Measurements from ENCODE around the gene MYZAP.

DNA sequence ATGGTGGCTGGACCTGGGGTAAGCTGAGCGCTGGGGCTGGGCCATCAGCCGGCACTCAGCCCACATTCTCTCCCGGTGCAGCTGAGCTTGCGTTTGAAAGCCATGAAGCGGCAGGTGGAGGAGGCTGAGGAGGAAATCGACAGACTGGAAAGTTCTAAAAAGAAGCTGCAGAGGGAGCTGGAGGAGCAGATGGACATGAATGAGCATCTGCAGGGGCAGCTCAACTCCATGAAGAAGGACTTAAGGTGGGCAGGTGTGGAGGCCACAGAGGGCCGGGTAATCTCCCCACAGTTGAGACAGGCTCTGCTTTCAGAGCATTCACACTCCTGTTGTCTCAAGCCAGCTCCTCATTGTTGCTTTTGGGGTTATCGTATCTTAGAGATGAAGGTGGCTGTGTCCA is 45.7 kb upstream of the MYZAP start:
- TF ChIP-seq, protein P1, sequence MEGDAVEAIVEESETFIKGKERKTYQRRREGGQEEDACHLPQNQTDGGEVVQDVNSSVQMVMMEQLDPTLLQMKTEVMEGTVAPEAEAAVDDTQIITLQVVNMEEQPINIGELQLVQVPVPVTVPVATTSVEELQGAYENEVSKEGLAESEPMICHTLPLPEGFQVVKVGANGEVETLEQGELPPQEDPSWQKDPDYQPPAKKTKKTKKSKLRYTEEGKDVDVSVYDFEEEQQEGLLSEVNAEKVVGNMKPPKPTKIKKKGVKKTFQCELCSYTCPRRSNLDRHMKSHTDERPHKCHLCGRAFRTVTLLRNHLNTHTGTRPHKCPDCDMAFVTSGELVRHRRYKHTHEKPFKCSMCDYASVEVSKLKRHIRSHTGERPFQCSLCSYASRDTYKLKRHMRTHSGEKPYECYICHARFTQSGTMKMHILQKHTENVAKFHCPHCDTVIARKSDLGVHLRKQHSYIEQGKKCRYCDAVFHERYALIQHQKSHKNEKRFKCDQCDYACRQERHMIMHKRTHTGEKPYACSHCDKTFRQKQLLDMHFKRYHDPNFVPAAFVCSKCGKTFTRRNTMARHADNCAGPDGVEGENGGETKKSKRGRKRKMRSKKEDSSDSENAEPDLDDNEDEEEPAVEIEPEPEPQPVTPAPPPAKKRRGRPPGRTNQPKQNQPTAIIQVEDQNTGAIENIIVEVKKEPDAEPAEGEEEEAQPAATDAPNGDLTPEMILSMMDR (IDR thresholded peaks at IDR 0.05): no peak
- TF ChIP-seq POLR2A (IDR thresholded peaks at IDR 0.05): no peak

Measured in lower leg skin (tissue), 3 donors.